ENCODE measurements around the gene ZNF217.
"Not testable (repeated sequence)": the region's sequence is repeated elsewhere in the genome, so short reads cannot be mapped to it uniquely, and the experiment has no call there.

- TF ChIP-seq CTCF (IDR thresholded peaks at IDR 0.05 in 2 of 3, conservative IDR thresholded peaks at IDR 0.05 in 1 of 3; ENCODE audit: borderline replicate concordance in 1 of 3, insufficient read depth in 1 of 3, low read depth in 2 of 3, low read length in 2 of 3); POLR2A (IDR thresholded peaks at IDR 0.05; ENCODE audit: borderline replicate concordance, extremely low read depth, insufficient read depth, insufficient read length); RAD21 (IDR thresholded peaks at IDR 0.05; ENCODE audit: low read depth); EZH2 (IDR thresholded peaks at IDR 0.05); ATF3 (IDR thresholded peaks at IDR 0.05): not testable (repeated sequence)
Observed at GRCh38 chr20:53624927-53625250, 31.2 kb upstream of the ZNF217 start.
